EH (cell line): ENCODE results near the gene EEF1A2.

ENCODE experiments used
- DNase-seq: peaks from one replicate; pipeline ENCODE4 v3.0.0-alpha.2; 2015; ENCODE audit warnings: low read depth

Gene EEF1A2

DNA sequence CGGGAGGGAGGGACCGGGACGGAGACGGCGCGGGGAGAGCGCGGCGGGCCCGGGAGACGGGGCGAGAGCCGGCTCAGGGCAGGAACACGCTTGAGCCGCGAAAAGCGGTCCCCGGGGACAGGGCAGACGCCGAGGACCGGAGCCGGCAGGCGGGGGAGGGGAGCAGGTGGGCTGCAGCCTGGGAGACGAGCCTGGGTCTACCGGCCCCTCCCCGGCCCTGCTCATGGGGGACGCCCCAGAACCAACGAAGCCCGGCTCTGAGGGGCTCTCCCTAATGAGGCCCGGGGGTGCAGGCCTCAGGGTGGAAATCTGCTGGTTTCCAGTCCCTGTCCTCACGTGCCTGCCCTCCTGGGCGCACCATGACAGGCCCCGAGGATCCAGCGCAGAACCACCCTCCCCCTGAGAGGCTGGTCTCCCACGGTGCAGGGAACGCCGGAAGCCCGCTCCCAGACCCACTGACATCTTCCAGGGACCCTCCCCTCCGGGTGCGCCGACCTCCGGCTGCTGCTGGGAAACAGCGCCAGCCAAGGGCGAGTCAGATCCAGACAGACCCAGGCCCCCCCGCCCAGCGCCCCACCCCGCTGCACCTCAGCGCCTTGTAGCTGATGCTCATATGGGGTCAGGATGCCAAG is 571 bp upstream of the EEF1A2 start:
- DNase-seq, result no peak

DNA sequence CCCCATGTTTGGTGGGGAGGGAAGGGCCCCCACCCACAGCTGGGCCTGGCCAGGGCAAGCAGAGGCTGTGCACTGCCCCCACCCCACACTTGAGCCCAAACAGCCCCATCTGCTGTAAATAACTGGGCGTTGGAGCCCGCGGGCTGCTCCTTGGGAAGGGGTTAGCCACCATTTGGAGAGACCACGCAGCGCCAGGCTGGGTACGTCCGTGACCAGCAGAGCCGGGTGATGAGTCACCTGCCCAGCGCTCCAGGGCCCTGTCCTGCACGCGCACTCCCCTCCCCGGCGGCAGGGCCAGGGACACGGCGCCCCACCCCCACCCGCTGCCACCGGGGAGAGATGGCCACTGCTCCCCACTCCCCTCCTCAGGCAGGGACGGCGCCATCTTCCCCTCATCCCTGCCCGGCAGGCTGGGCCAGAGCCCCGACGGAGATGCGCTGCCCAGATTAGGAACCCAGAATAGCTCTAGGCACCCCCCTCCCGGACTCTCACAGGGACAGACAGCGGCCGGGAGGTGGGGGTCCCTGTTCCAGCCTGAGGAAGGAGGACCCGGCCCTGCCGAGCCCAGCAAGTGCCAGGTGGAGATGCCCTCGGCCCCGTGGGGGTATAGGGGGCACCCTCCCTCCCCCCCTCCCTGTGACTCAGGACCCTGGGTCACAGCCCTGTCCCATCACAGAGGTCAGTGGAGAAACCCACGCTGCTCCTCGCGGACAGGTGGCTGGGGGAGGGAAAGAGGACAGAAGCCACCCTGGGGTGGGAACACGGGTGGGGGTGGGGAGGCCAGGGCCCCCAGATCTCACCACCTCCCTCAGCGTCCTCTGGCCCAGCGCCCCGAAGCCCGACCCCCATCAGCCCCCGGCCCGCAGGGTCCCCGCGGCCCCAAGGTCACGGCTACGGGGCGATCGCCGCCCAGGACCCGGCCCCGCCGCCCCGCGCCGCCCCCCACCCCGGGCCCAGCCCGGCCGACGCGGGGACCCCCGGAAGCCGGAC is 642 bp downstream of the EEF1A2 start:
- peak; percentile 73 for DNase-seq

DNA sequence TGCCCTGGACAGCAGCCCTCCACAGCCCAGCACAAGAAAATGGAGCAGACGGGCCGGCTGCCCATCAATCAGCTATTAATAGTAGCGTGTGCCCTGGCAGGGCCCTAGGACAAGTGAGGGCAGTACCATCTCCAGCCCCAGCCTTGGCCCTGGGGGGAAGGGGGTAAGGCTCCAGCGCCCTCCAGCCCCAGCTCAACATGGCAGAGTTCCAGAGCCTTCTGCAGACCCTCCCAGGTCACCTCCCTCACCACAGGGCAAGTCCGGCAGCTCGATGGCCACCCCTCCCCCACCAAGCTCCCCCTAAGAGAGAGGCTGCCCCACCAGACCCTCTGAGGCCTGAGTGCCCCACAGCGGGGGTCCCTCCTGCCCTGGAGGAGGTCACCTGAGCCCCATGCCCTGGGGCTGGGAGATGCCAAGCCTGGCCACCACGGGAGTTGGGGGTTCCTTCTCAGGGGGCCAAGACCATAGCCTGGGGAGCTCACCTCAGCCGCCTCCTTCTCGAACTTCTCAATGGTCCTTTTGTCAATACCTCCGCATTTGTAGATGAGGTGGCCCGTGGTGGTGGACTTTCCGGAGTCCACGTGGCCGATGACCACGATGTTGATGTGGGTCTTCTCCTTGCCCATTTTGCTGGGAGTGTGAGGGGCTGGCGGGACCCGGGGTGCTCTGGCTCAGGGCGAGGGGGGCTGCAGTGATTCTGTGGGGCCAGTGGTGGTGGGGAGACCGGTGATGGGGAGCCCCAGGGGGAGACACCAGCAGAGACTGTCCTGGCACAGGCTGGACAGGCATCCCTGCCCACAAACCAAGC is 1.5 kb downstream of the EEF1A2 start:
- no peak for DNase-seq

DNA sequence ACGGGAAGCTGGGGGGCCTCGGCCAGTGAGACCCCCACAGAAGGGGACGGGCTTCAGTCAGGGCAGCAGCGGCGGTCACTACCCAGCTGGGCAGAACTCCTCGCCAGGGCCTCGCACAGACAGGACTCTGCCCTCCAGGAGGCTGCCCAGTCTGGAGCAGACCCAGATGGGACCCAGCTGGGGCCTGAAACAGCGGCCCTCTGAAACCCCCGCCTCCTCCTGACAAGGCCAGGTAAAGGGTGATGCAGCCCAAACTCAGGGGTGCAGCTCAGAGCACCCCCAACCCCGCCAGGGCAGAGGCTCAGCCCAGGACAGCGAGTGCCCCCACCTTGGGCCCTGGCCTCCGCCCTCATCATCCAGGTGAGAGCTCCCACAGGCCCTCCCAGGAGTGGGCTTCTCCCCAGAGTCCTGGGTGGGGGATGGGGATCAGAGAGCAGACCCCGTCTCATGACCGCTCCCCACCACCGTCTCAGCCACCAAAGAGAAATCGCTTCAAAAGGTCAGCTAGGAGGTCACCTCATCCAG is 2.2 kb downstream of the EEF1A2 start:
- DNase-seq, result no peak

DNA sequence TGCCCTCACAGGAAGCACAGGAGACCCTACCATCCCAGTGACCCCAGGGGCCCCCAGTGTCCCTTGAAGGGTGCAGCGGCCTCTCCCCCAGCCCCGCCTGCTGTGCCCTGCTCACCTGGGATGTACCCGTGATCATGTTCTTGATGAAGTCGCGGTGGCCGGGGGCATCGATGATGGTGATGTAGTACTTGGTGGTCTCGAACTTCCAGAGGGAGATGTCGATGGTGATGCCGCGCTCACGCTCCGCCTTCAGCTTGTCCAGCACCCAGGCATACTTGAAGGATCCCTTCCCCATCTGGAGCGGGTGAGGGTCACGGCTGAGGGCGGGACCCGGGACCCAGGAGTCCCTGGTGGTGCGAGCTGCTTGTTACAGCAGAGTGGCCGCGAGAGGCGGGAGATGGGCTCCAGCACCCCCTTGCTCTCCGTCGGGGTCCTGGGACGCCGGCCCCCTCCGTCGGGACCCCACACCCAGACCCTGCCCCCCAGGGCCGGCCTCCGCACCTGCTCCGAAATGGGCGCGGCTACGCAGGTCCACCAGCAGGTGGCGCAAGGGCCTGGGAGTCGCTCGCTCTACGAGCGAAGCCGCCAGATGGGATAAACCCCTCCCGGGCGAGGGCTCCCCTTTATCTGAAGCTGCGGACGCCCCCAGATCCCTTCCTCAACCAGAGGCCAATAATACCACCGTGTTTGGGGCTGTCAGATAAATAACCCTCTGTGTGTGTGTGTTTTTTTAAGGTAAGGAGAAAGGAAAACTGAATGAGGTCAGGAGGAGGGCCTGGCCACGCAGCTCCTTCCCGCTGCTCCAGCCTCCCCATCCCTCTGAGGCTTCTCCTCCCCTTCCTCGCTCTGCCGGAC is 2.9 kb downstream of the EEF1A2 start:
- peak; percentile 59 for DNase-seq

DNA sequence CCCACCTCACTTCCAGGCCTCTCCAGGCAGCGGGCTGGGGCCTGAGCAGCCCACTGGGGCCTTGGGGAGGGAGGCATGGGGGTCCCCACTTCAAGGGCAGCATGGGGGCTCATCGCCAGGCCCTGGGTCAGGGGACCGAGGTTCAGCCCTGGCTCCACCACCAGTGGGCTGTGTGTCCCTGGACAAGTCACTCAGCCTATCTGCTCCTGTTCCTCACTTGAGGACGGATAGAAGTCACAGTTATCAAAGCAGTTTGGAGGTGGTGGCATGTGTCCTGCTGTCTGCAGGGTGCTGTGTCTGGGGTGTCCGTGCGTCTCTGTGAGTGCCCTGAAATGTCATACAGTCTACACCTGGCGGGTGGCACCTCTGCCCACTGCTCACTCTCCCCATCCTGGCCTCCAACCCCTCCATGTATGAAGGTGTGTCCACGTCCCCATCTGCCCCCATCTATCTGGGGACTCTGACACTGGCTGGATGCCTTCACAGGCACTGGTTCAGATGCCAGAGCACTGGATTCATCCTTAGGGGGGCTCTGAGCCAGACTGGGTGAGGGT is 3.6 kb downstream of the EEF1A2 start:
- DNase-seq, result no peak

DNA sequence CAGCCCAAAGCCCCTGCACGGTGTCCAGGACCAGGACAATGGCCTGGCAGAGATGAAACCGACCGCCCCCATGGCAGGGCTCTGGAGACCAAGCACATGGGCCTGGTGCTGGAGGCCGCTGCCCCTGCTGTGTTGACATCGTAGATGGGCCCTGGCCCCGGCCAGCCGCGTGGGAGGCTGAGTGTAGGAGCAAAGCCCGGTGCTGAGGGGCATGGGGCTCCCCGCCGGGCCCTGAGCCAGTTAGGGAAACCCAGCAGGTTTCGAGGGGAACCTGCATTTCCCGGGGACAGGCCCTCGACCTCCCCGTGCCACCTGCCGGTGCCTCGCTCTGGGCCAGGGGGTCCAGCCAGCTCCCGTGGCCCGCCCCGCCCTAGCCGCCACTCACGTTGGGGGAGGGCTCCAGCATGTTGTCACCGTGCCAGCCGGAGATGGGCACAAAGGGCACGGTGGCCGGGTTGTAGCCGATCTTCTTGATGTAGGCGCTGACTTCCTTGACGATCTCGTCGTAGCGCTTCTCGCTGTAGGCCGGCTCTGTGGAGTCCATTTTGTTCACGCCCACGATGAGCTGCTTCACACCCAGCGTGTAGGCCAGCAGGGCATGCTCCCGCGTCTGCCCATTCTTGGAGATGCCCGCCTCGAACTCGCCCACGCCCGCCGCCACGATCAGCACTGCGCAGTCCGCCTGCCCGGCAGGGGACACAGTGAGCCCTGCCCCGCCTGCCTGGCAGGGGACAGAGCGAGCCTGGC is 4.3 kb downstream of the EEF1A2 start:
- no peak for DNase-seq

DNA sequence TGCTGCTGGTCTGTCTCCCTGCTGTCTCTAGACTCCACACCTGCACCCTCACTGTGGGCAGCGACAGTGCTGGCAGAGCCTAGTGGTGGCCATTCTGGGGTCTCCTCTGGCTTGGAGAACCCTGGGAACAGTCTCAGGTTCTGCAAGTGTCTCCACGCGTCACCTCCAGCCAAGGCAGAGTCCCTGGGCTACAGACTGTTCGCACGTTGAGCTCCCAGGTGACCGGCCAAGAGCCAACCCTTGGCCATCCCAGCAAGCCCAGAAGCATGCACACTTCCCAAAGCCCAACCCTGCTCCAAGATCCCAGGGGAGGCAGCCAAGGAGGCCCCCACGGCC is 4.8 kb downstream of the EEF1A2 start:
- no peak for DNase-seq

DNA sequence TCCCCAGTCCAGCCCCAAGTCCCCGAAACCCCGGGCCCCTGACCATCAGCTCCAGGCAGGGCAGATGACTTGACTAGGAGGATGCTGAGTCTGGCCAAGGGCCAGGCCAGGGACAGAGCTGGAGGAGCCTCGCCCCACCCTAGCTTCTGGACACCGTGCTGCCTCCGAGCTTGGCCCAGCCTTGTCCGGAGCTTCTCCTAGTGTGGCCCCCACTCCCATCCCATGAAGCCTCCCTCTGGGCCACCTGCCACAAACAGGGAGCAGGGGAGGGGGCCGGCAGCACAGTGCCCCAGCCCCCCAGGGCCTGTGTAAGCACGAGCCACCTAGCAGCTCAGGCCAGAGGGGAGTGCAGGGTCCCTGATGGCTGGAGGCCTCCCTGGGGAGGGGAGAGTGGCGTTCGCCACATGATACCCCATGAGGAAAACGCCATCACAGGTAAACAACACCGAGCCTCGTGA is 5.3 kb downstream of the EEF1A2 start:
- no peak for DNase-seq

DNA sequence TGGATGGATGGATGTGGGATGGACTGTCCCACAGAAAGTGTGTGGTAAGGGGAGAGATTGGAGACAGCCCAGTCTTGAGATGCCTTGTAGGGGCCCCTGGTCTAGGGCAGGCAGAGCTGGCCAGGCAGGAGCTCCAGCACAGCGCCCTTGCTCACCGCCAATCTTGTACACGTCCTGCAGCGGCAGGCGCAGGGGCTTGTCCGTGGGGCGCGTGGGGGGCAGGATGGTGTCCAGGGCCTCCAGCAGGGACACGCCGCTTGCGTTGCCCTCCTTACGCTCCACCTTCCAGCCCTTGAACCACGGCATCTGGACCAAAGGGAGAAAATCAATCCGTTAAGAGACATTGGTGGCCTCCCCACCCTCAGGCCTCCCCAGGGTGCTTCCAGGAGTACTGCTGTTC is 5.9 kb downstream of the EEF1A2 start:
- no peak for DNase-seq

DNA sequence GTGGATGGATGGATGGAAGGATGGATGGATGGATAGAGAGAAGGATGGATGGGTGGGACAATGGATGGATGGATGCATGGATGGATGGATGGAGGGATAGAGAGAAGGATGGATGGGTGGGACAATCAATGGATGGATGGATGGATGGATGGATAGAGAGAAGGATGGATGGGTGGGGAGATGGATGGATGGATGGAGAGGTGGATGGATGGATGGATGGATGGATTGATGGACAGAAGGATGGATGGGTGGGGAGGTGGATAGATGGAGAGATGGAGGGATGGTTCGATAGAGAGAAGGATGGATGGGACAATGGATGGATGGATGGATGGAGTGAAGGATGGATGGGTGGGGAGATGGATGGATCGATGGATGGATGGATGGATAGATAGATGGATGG is 6.4 kb downstream of the EEF1A2 start:
- no peak for DNase-seq

DNA sequence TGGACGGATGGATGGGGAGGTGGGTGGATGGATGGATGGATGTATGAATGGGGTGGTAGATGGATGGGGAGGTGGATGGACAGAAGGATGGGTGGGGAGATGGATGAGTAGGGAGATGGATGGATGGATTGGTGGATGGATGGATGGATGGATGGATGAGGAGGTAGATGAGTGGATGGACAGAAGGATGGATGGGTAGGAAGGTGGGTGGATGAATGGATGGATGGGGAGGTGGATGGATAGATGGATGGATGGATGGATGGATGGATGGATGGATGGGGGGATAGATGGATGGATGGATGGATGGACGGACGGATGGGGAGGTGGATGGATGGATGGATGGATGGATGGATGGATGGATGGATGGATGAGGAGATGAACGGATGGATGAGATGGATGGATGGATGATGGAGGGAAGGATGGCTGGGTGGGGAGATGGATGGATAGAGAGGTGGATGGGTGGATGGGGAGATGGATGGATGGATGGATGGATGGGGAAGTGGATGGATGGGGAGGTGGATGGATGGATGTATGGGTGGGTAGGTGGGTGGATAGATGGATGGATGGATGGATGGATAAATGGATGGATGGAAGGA is 7.2 kb downstream of the EEF1A2 start:
- DNase-seq, result no peak

DNA sequence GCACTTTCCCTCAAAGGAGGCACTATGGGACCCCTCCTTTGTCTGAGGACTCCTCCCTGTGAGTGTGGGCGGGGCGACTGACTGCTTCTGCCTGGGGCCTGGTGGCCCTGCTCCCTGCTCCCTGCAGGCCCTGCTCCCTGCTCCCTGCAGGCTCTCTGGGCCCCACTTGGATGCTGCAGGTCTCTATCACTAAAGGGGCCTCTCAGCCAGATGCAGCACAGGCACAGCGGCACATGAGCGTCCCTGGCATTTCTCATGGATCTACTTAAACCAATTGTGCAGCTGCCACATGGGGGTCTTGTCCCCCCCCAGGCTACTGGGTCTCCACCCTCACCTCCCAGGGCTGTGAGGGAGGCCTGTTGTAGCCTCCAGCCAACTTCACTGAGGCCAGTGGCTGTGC is 7.8 kb downstream of the EEF1A2 start:
- DNase-seq, result no peak

DNA sequence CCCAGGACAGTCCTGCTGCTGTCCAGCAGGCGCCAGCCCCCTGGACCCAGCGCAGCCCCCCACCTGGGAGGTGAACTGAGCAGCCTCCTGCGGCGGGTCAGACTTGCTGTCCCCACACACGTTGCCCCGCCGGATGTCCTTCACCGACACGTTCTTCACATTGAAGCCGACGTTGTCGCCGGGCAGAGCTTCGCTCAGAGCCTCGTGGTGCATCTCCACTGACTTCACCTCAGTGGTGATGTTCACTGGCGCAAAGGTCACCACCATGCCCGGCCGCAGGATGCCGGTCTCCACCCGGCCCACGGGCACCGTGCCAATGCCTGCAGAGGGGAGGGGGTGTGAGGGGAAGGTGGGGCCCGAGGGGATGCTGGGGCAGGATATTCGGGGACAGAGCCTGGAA is 8.5 kb downstream of the EEF1A2 start:
- no peak for DNase-seq

DNA sequence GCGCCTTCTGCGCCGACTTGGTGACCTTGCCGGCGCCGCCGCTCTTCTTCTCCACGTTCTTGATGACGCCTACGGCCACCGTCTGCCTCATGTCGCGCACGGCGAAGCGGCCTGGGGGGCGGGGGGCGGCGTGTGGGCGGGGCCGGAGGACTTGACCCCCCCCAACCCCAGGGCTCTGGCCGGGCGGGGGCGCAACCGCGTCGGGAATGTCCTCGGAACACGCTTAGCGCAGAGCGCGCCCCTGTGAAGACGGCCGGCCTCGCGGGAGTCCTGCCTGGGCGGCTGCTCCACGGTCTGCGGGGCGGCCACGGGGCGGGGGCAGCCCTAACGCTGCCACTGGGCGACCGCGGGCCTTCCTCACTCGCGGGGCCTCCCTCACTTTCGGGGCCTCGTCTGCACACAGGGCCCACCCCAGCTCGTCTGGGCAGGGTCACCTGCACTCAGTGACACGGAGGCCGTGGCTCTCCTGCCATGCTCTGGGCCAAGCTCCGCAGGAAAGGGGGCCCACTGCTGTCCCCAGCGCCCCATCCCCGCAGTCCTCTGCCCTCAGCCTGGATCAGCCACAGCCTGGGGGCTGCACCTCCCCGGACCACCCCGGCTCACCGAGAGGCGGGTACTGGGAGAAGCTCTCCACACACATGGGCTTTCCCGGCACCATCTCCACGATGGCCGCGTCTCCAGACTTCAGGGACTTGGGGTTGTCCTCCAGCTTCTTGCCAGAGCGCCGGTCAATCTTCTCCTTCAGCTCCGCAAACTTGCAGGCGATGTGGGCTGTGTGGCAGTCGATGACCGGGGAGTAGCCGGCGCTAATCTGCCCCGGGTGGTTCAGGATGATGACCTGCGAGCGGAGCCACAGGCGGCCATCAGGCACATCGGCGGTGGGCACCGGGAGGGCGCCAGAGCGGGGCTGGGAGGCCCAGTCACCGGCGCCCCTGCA is 10.3 kb downstream of the EEF1A2 start:
- DNase-seq, result no peak

DNA sequence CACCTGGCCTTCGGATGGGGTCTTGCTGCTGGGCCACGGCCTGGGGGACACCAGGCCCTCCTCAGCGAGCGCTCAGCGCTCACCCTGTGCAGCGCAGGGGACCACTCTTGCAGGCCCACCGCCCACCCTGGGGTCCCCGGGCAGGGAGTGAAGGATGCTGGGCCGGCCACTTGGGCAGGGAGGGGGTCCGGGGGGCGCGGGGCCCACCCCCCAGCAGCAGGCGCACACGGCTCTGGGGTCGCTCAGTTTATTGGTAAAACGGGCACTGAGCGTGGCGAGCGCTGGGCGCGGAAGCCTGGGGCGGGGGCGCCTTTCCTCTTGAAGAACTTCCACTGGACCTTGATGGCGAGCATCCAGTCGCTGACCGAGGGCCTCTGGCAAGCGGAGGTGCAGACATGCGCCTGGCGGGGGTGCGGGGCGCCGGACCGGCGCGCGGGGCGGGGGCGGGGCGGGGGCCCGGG is 11.1 kb downstream of the EEF1A2 start:
- DNase-seq, result no peak

DNA sequence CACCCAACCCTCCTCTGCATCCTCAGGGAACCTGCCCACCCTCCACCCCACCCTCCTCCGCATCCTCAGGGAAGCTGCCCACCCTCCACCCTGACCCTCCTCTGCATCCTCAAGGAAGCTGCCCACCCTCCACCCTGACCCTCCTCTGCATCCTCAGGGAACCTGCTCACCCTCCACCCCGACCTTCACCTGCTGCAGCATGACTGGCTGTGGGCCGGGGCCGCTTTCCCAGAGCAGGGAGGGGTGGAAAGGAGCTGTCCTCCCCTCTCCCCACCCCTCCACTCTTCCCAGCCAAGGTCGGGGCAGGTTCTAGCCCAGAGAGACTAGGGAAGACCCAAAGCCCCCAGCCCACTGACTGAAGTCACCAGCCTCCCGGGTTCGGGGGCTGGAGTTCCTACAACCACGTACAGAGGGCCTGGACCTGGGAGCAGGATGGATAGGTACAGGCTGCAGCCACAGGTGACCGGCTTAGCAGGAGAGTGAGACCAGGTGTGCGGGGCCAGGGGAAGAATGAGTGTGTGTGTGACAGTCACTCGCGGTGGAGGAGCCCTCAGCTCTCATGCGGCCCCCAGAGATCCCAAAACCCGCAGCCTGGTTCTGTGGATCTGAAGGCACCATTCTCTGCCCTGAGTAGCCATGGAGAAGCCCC is 11.6 kb downstream of the EEF1A2 start:
- no peak for DNase-seq

DNA sequence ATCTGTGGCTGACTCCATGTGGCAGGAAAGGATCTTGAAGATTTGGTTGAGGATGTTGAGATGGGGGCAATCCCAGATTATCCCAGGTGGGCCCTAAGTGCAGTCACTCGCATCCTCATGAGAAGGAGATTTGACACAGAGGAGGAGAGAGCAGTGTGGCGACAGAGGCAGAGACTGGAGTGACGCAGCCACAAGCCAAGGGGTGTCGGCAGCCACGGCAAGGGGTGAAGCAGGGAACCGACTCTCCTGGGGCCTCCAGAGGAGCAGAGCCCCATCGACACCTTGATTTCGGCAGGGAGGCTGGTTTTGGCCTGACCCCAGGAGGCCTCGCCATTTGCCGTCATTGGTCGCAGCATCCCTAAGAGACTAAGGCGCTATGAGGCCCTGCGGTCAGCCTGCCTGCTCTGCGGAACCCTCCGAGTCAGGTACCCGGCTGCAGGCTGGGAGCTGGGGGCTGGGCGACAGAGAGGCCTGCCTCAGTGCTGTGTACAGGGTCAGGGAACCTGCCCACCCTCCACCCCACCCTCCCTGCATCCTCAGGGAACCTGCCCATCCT is 12.5 kb downstream of the EEF1A2 start:
- no peak for DNase-seq
